ENCODE data around the gene MFSD6.

GRCh38 chr2:190432567-190433231 lies 24.5 kb downstream of the MFSD6 start:
- TF ChIP-seq EZH2phosphoT487 (IDR thresholded peaks at IDR 0.05; ENCODE audit: borderline replicate concordance, low read length) (no peak), CTCF (IDR thresholded peaks at IDR 0.05; ENCODE audit: low read depth, low read length, poor library complexity, severe bottlenecking) (no peak)
